ENCODE data around the gene KMT2C.

DNA sequence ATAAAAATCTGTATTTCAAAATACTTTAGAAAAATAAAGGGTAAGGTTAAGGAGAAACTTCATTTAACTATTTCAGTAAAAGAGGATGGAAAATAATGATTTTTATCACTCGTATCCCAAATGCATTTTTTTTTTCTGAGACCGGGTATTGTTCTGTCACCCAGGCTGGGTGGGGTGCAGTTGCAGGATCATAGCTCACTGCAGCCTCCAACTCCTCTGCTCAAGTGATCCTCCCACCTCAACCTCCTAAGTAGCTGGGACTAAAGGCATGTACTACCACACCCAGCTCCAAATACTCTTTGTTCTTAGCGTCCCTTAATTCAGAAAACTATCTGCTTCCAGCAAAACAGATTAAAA, 11.8 kb downstream of the KMT2C start:
- TF ChIP-seq, protein P1, sequence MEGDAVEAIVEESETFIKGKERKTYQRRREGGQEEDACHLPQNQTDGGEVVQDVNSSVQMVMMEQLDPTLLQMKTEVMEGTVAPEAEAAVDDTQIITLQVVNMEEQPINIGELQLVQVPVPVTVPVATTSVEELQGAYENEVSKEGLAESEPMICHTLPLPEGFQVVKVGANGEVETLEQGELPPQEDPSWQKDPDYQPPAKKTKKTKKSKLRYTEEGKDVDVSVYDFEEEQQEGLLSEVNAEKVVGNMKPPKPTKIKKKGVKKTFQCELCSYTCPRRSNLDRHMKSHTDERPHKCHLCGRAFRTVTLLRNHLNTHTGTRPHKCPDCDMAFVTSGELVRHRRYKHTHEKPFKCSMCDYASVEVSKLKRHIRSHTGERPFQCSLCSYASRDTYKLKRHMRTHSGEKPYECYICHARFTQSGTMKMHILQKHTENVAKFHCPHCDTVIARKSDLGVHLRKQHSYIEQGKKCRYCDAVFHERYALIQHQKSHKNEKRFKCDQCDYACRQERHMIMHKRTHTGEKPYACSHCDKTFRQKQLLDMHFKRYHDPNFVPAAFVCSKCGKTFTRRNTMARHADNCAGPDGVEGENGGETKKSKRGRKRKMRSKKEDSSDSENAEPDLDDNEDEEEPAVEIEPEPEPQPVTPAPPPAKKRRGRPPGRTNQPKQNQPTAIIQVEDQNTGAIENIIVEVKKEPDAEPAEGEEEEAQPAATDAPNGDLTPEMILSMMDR (IDR thresholded peaks at IDR 0.05) = no peak
- TF ChIP-seq POLR2A (IDR thresholded peaks at IDR 0.05) = no peak
- no peak for TF ChIP-seq POLR2AphosphoS5 (IDR thresholded peaks at IDR 0.05)
